DOHH2 (cell line): Measurements from ENCODE around the gene DZANK1.

Experiments used
- CTCF ChIP-seq: fragments of 200-600 bp; sonication (generic); IDR thresholded peaks from one replicate; pipeline ENCODE4 v1.5.1; 2014; ENCODE audit warnings: antibody characterized with exemption, mild to moderate bottlenecking, low read depth, low read length; ENCODE audit not compliant: poor library complexity, severe bottlenecking
- EZH2phosphoT487 ChIP-seq: fragments of 200-600 bp; sonication (generic); IDR thresholded peaks from 2 replicates; pipeline ENCODE4 v1.6.1; 2017; ENCODE audit warnings: borderline replicate concordance, mild to moderate bottlenecking, antibody characterized with exemption, low read length, moderate library complexity, mixed read lengths

DNA sequence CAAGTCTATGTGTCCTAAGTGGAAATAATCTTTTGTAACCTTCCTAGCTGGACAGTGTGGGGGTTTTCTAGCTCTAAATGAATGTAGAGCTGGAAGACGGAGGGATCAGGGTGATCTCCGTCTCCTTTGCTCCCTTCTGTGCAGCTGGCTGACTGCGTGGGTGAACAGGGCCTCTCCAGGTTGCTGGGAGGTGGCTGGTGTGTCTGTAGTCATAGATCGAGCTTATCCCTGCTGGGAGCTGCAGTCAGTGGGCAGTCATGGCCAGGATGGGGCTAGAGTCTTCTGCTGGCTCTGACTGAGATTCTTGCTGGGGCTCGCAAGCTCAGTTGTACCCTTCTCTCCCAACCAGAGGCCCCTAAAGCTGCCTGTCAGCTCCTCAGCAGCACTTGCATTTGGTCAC, 47.3 kb upstream of the DZANK1 start:
- TF ChIP-seq CTCF (no peak), EZH2phosphoT487 (no peak)
